AG08395 (cell line): ENCODE data around the gene ADCY3.
A peak's percentile ranks its signal among the peaks of the same experiment; 100 is the strongest.

ENCODE experiments used
- DNase-seq: peaks from one replicate; pipeline ENCODE4 v3.0.0; 2012; ENCODE audit warnings: mixed read lengths, low spot score

ADCY3 gene

GRCh38 chr2:24844023-24844685, 75.9 kb downstream of the ADCY3 start:
- DNase-seq = no peak

- no peak for DNase-seq
Measured at GRCh38 chr2:24843330-24843860, 76.6 kb downstream of the ADCY3 start.

DNA sequence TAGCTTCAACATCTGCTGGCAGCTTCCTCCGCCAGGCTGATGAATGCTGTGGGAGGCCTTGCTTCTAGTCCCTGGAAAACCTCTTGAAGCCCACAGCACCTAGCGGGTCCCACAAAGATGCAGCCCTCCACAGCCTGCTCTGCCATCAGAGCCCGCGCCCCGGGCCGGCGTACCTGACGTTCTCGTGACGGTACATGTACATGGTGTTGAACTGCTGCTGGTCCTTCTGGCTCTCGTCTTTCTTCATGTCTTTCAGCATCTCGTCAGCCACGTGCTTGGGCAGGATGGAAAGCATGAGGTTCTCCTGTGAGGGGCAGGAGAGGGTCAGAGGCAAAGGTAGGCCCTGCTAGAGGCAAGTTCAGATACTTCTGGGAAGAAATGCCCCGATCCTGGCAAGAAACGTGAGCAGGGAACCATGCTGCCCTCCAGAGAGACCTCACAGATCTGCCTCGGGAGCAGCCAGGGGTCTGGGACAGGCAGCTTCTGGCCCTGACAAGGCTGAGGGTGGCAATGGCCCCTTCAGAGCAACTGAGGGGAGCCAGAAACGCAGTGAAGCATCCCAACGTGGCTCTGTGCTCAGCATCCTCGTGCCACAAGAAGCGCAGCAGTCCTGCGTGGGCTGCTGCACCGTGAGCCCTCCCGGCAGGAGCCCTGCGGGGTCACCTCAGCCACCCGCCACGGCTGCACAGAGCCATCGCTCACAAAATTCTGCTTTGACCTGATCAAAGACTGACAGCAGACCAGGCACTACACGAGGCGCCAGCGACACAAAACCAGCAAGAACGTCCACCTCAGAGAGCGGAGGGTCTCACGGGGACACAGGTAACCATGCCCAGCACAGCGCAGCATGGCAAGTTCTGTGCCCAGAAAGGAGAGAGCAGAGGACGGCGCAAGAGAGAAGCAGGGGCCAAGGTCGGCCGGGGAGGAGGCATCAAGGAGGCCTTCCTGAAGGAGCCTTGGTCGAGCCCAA, 77.7 kb downstream of the ADCY3 start:
- no peak for DNase-seq

DNA sequence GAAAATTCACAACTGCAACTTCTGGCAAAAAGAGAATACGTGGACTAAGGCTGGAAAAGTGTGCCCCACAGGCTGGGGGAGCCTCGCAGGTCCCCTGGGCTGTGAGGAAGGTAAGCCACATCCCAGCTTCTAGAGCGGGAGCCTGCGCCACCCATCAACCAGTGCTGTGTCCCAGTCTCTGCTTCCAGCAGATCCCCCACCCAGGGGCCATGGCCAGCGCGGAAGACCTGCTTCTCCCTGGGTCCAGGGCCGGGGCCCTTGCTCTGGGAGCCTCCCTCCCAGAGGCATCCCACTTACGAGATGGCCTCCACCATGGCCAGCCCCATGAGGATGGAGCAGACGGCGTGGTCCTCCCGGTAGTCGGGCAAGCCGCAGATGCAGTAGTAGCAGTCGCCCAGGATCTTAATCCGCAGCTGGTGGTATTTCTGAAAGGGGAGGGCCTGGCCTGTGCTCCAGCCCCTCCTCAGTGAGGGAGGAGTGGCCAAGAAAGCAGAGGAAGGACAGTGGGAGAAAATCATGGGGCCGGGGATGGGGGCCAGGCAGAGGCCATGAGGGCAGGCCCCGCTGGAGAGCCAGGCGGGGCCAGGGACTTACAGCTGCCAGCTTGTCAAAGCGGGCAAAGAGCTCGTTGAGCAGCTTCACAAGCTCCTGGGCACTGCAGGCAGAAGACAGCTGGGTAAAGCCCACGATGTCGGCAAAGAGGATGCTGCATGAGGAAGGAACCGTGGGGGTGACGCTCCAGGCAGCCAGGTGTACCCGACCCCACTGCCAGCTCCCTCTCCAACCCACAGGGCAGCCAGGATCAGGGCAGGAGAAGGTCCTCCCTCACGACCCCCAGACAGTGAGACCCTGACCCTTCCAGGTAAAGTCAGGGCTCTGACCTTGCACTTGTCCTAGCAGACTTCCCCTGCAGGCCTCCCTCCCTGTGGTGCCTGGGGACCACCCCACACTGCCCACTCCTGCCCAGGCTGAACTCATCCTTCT, 78.8 kb downstream of the ADCY3 start:
- DNase-seq = no peak

DNA sequence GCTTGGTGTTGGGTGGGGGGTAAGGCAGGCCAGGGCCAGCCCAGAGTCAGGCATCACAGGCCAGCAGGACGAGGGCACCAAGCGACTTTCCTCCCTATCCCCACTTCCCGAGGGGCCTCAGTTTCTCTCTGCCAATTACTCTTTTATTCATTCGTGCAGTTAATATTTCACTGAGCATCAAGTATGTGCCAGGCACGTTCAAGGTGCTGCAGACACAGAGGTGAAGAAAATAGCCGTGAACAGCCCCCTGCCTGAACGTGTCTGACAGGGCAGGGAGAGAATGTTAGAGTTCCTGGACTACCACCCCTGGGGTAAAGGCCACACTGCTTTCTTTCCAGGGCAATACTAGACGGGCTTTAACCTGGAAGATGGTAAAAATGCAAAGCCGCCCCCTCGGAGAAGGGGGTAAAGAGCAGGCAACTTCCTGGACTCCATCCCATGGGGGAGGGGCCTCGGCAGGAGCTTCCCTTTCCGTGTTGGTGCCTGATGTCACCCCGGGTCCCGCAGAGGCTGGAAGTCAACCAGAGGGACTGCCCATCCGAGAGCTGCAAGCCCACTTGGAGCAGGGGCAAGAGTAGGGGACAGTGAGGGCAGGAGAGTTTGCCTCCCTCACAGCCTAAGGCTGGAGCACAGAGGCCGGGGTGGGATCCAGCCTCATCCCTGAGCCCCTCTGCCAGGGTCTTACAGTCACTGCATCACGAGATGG, 79.7 kb downstream of the ADCY3 start:
- no peak for DNase-seq

- DNase-seq = no peak
Measured at GRCh38 chr2:24839729-24840128, 80.3 kb downstream of the ADCY3 start.

GRCh38 chr2:24838541-24838940, 81.5 kb downstream of the ADCY3 start:
- no peak for DNase-seq

GRCh38 chr2:24837996-24838513, 82.0 kb downstream of the ADCY3 start:
- no peak for DNase-seq

DNA sequence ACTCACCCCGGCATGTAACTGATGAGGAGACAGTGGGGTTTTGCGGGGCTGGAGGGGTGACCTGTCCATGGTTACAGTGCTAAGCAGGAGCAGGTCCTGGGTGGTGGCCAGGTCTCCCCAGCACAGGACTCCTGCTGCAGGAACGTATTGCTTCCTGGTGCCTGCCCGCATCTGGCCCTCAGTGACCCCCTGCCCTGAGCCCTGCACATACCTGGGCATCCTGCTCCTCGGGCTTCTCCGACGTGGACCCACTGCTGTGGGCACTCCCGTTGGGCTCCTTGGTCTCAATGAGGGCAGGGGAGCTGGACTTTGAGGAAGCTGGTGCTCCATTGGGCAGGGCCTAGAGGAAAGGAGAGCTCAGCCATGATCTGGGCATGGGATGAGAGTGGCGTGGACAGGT, 83.3 kb downstream of the ADCY3 start:
- no peak for DNase-seq

DNA sequence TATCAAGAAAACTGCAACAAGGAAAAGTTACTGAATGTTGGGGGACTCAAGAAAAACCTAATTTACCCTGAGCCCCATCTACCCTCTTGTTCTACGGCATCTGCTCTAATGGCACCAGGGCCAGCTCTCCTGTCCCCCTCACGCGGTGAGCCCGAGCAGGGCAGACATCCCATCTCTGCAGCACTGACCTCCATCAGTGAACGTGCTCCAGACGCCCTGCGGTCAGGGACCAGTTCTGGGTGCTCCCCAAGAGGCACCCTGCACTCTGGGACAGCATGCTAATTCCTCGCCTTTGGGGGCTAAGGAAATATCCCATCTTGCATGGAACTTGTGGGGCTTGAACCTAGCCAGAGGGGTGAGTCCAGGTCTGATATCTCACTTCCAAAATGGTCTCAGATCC, 83.8 kb downstream of the ADCY3 start:
- DNase-seq = no peak

- DNase-seq = peak; percentile 76
Measured at GRCh38 chr2:24835411-24835810, 84.6 kb downstream of the ADCY3 start.

- DNase-seq = no peak
Measured at GRCh38 chr2:24834733-24835395, 85.2 kb downstream of the ADCY3 start.

DNA sequence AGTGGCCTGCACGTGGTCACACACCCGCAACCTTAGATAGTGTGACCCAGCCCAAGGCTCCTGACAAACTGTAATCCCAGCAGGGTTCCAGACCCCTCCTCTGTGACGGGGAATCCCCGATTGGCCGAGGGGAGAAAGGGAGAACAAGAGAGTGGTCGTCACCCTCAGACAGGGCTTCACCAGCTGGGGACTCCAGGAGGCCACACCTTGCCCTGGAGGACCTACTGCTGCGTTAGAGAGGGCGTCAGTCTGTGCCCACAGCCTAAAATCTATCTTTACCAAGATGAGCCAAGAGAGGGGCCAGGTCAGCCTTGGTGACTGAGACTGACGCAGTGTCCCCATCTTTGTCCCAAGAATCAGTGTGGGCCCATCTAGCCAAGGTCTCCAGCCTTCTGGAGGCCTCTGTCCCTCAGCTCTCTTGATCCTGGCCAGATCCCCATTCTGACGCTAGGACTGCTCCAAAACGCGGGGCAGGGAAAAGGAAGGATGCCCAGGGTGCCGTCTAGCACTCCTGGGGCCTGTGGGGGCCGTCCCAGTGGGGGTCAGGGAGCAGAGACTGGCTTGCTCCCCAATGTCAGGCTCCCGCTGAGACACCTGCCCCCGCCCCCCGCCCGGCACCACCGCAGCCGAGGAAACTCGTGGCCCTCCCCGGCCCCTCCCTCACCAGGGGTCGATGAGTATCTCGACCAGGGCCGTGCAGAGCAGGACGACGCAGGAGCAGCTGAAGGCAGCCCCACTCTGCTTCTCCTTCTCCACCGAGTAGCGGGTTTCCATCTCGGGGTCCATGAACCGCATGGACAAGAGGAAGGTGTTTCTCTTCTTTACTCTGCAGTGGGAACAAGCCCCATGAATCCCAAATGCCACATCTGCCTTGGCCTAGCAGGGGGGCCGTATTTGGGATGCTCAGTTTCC, 86.0 kb downstream of the ADCY3 start:
- DNase-seq = no peak

GRCh38 chr2:24832931-24833701, 86.9 kb downstream of the ADCY3 start:
- no peak for DNase-seq

GRCh38 chr2:24832521-24832920, 87.5 kb downstream of the ADCY3 start:
- DNase-seq = no peak

DNA sequence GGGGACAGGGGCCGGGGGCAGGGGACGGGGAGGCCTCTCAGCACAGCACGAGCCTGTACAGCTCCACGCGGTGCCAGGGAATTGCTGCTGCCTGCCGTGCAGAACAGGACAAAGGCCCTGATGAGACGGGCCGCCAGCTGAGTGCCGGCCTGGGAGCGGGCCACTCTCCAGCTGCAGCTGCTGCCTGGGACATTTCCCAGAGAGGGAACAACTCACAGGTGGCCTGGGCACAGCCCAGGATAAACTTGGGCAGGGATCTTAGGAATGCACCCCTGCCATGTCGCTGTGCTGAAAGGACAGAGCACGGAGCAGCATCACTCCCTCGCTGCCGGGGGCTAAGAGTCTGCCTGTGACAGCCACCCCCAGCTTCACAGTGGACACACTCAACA, 88.0 kb downstream of the ADCY3 start:
- no peak for DNase-seq

DNA sequence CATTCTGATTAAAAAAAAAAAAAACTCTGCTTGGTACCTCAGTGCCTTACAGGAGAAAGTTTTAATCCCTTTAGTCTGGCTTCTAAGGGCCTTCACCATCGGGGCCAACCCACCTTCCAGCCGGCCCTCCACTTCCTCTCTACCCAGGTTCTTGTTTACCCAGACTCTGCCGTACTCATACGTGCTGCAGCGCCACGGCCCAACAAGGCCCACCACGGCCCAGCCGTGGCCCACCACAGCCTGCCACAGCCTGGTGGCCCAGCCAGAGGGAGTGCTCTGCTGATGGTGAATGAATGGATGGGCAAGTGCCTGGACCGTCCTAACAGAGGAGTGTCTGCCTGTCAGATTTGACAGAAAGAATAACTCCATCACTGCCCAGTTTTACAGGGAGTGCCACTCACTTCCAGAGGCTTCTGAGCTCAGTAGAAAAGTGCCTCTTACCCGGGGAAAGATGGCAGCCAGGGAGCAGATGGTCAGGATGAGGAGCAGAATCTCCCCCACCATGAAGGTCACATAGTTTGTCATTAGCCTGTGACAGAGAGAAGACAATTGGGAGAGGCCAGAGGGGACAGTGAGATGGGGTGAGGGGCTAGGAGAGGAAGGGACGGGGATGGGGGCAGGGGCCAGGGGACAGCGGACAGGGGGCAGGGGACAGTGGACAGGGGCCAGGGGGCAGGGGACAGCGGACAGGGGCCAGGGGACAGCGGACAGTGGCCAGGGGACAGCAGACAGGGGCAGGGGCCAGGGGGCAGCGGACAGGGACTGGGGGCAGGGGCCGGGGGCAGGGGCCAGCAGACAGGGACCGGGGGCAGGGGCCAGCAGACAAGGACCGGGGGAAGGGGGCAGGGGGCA, 88.6 kb downstream of the ADCY3 start:
- no peak for DNase-seq

- no peak for DNase-seq
Measured at GRCh38 chr2:24830786-24831185, 89.3 kb downstream of the ADCY3 start.
